A549 (cell line): Measurements from ENCODE around the gene PSMA3. TPM values are rescaled to one million over a fixed set of nuclear protein-coding genes. Genes with fewer than 3 reads are reported as not detected.

Source experiments
- ATAC-seq, 2 experiments: fragments of 200-7000 bp in 1 of 2; fragments of >200 bp in 1 of 2; cut with Nextera tagmentation in 1 of 2; cut with Tn5 transposase in 1 of 2; 3 replicates each; pipeline versions ENCODE4 v1.8.0 to v1.9.1; 2018 to 2020; ENCODE audit warnings: mild to moderate bottlenecking in 1 of 2, moderate library complexity in 1 of 2
- CTCF ChIA-PET: fragments of 300-600 bp; sonication (Branson Sonifier 250); formaldehyde crosslinking; extraction: SDS; loops from one replicate; lab custom pipeline; 2021; ENCODE audit warnings: antibody characterized with exemption, inconsistent platforms; lab: Yijun Ruan, JAX
- POLR2A ChIA-PET: fragments of 350-600 bp; formaldehyde crosslinking; extraction: SDS; loops from one replicate; lab custom pipeline; 2021; ENCODE audit warnings: antibody characterized with exemption, inconsistent platforms; lab: Yijun Ruan, JAX
- DNase-seq, 2 experiments: peaks; one replicate each; pipeline versions ENCODE4 v3.0.0 to v3.0.0-alpha.2; 2011 to 2016; ENCODE audit warnings: low read depth in 1 of 2, low spot score in 1 of 2
- FAIRE-seq: peaks from 2 replicates; lab custom pipeline; 2011; peaks lifted over from hg19 to GRCh38; lab: Jason Lieb, UNC
- H3K27ac ChIP-seq, 2 experiments: fragments of >200 bp; sonication (Bioruptor Twin); formaldehyde crosslinking; 3 replicates each; pipeline ENCODE4 v1.5.1; 2016 to 2017
- H3K4me1 ChIP-seq: fragments of >200 bp; sonication (Bioruptor Twin); formaldehyde crosslinking; 3 replicates; pipeline ENCODE4 v1.6.1; 2016
- H3K4me2 ChIP-seq: fragments of >200 bp; sonication (Bioruptor Twin); formaldehyde crosslinking; 3 replicates; pipeline ENCODE4 v1.6.1; 2016
- H3K4me3 ChIP-seq: fragments of >200 bp; sonication (Bioruptor Twin); formaldehyde crosslinking; 3 replicates; pipeline ENCODE4 v1.5.1; 2016
- H3K9me3 ChIP-seq: fragments of >200 bp; sonication (Bioruptor Twin); formaldehyde crosslinking; 3 replicates; pipeline ENCODE4 v1.6.1; 2016
- CHD2 ChIP-seq: fragments of 150-350 bp; IDR thresholded peaks from 2 replicates; pipeline ENCODE4 v1.6.1; 2014; ENCODE audit warnings: low read length; ENCODE audit not compliant: partially characterized antibody
- EP300 ChIP-seq, 2 experiments: fragments of >200 bp; sonication (Bioruptor Twin); formaldehyde crosslinking; IDR thresholded peaks; 2 replicates in 1 of 2; 3 replicates in 1 of 2; pipeline ENCODE4 v1.6.1; 2016 to 2017
- FOSB ChIP-seq: fragments of 250-450 bp; sonication (Bioruptor Pico); IDR thresholded peaks from 2 replicates; pipeline ENCODE4 v1.5.0; 2020; ENCODE audit warnings: mild to moderate bottlenecking, moderate library complexity
- FOSL2 ChIP-seq, 2 experiments: fragments of 450-650 bp in 1 of 2; fragments of >200 bp in 1 of 2; sonication (Bioruptor Twin) in 1 of 2; formaldehyde crosslinking; IDR thresholded peaks; 2 replicates each; pipeline versions ENCODE4 v1.5.0 to v1.6.1; 2016 to 2020; ENCODE audit warnings: mild to moderate bottlenecking in 1 of 2, moderate library complexity in 1 of 2
- FOXS1 ChIP-seq: fragments of 250-450 bp; sonication (Bioruptor Pico); IDR thresholded peaks from 2 replicates; pipeline ENCODE4 v1.5.0; 2020; ENCODE audit warnings: mild to moderate bottlenecking, moderate library complexity
- HDAC2 ChIP-seq: fragments of 200-600 bp; sonication (generic); IDR thresholded peaks from 2 replicates; pipeline ENCODE4 v1.6.1; 2016
- HEYL ChIP-seq: fragments of 250-450 bp; sonication (Bioruptor Pico); IDR thresholded peaks from 2 replicates; pipeline ENCODE4 v1.8.0; 2021; ENCODE audit warnings: mild to moderate bottlenecking, moderate library complexity
- HOXB5 ChIP-seq: fragments of 250-450 bp; sonication (Bioruptor Pico); IDR thresholded peaks from 2 replicates; pipeline ENCODE4 v1.5.0; 2020; ENCODE audit warnings: mild to moderate bottlenecking, moderate library complexity
- JUN ChIP-seq, 2 experiments: fragments of >200 bp; sonication (Bioruptor Twin); formaldehyde crosslinking; IDR thresholded peaks; 2 replicates in 1 of 2; 3 replicates in 1 of 2; pipeline ENCODE4 v1.6.1; 2016 to 2017
- MAFK ChIP-seq: fragments of 450-650 bp; IDR thresholded peaks from 2 replicates; pipeline ENCODE4 v1.6.1; 2014; ENCODE audit not compliant: partially characterized antibody
- MAZ ChIP-seq: fragments of 150-350 bp; IDR thresholded peaks from 2 replicates; pipeline ENCODE4 v1.6.1; 2014; ENCODE audit warnings: antibody characterized with exemption, low read depth, low read length, borderline replicate concordance
- MYC ChIP-seq: IDR thresholded peaks from 2 replicates; pipeline ENCODE4 v1.6.1; 2012; ENCODE audit warnings: mild to moderate bottlenecking, inconsistent platforms, low read length, improper control_type of control experiment, borderline replicate concordance
- NFE2L2 ChIP-seq: fragments of 150-350 bp; conservative IDR thresholded peaks from 2 replicates; pipeline ENCODE4 v1.6.1; 2014; ENCODE audit warnings: low read length
- NR3C1 ChIP-seq: fragments of >200 bp; sonication (Bioruptor Twin); formaldehyde crosslinking; IDR thresholded peaks from 3 replicates; pipeline ENCODE4 v1.6.1; 2017
- PHF8 ChIP-seq: fragments of 200-600 bp; sonication (generic); IDR thresholded peaks from 2 replicates; pipeline ENCODE4 v1.6.1; 2016; ENCODE audit warnings: low read depth, mild to moderate bottlenecking, antibody characterized with exemption, moderate library complexity, borderline replicate concordance
- POLR2A ChIP-seq: IDR thresholded peaks from 2 replicates; pipeline ENCODE4 v1.6.1; 2012; ENCODE audit warnings: mild to moderate bottlenecking, low read length
- RAD21 ChIP-seq, 2 experiments: fragments of >200 bp in 1 of 2; sonication (Bioruptor Twin) in 1 of 2; formaldehyde crosslinking in 1 of 2; IDR thresholded peaks in 1 of 2; conservative IDR thresholded peaks in 1 of 2; 2 replicates in 1 of 2; 3 replicates in 1 of 2; pipeline ENCODE4 v1.6.1; 2012 to 2018; ENCODE audit warnings: inconsistent platforms in 1 of 2
- RARB ChIP-seq: fragments of 250-450 bp; sonication (Bioruptor Pico); IDR thresholded peaks from 2 replicates; pipeline ENCODE4 v1.8.0; 2021; ENCODE audit warnings: mild to moderate bottlenecking, moderate library complexity
- RCOR1 ChIP-seq: fragments of 150-350 bp; IDR thresholded peaks from 2 replicates; pipeline ENCODE4 v1.6.1; 2014; ENCODE audit warnings: antibody characterized with exemption, low read length, low read depth
- SREBF2 ChIP-seq: fragments of 450-650 bp; IDR thresholded peaks from 2 replicates; pipeline ENCODE4 v1.6.1; 2014; ENCODE audit warnings: mild to moderate bottlenecking, moderate library complexity
- TP53 ChIP-seq: fragments of 250-450 bp; sonication (Bioruptor Pico); IDR thresholded peaks from 2 replicates; pipeline ENCODE4 v1.5.0; 2021; ENCODE audit warnings: mild to moderate bottlenecking, moderate library complexity
- WGBS: methylation state at CpG from one replicate; pipeline ENCODE4 v1.1.6; 2017; ENCODE audit errors: missing lambda C conversion rate; 5-methylcytosine and 5-hydroxymethylcytosine counted together
- polyA minus RNA-seq: library from RNA; depleted of rRNA, polyadenylated mRNA; stranded (reverse); fragments of >200 nt; gene quantifications from 2 replicates; pipeline ENCODE4 v1.2.3, GENCODE V29; 2011; rRNA and poly(A)+ RNA removed
- polyA plus RNA-seq, 4 experiments: library from polyadenylated mRNA; depleted of rRNA in 3 of 4; stranded (reverse); fragments of >200 nt; fragmentation: RNase III in 1 of 4; extraction: RNeasy Plus Mini Kit Qiagen cat#74134 plus additional on column Dnase treatment in 1 of 4; gene quantifications; 2 replicates in 3 of 4; 3 replicates in 1 of 4; pipeline ENCODE4 v1.2.3, GENCODE V29; 2011 to 2017
- TF ChIP-seq, protein P1 (sequence below): fragments of 200-600 bp; sonication (generic); IDR thresholded peaks from 2 replicates; pipeline ENCODE4 v1.6.1; 2016; ENCODE audit warnings: antibody characterized with exemption, mild to moderate bottlenecking, moderate library complexity
- TF ChIP-seq, protein P2 (sequence below): IDR thresholded peaks from 2 replicates; pipeline ENCODE4 v1.6.1; 2012
- TF ChIP-seq, protein P3 (sequence below): fragments of >200 bp; sonication (Bioruptor Twin); formaldehyde crosslinking; IDR thresholded peaks from 3 replicates; pipeline ENCODE4 v1.6.1; 2016
- TF ChIP-seq, protein P4 (sequence below): fragments of 150-350 bp; IDR thresholded peaks from 2 replicates; pipeline ENCODE4 v1.6.1; 2014; ENCODE audit warnings: low read depth, mild to moderate bottlenecking, low read length
- TF ChIP-seq, protein P5 (sequence below): fragments of >200 bp; sonication (Bioruptor Twin); formaldehyde crosslinking; IDR thresholded peaks from 2 replicates; pipeline ENCODE4 v1.6.1; 2016
- TF ChIP-seq, protein P6 (sequence below): IDR thresholded peaks from 2 replicates; pipeline ENCODE4 v1.6.1; 2012
- TF ChIP-seq, protein P7 (sequence below): fragments of 450-650 bp; IDR thresholded peaks from 2 replicates; pipeline ENCODE4 v1.6.1; 2014; ENCODE audit warnings: antibody characterized with exemption

The PSMA3 gene
- polyA plus RNA-seq (2011; rRNA removed), result 410 and 411 TPM in 2 replicates
- 276 and 300 TPM in 2 replicates for polyA plus RNA-seq (2012; cell fraction: cytosol; rRNA removed)
- 108 and 132 TPM in 2 replicates for polyA plus RNA-seq (2012; cell fraction: nucleus; rRNA removed)
- 260 to 286 TPM (median 261 TPM) in 3 replicates for polyA plus RNA-seq (2017; fragmentation: RNase III; extraction: RNeasy Plus Mini Kit Qiagen cat#74134 plus additional on column Dnase treatment)
- polyA minus RNA-seq, result 115 and 129 TPM in 2 replicates

DNA sequence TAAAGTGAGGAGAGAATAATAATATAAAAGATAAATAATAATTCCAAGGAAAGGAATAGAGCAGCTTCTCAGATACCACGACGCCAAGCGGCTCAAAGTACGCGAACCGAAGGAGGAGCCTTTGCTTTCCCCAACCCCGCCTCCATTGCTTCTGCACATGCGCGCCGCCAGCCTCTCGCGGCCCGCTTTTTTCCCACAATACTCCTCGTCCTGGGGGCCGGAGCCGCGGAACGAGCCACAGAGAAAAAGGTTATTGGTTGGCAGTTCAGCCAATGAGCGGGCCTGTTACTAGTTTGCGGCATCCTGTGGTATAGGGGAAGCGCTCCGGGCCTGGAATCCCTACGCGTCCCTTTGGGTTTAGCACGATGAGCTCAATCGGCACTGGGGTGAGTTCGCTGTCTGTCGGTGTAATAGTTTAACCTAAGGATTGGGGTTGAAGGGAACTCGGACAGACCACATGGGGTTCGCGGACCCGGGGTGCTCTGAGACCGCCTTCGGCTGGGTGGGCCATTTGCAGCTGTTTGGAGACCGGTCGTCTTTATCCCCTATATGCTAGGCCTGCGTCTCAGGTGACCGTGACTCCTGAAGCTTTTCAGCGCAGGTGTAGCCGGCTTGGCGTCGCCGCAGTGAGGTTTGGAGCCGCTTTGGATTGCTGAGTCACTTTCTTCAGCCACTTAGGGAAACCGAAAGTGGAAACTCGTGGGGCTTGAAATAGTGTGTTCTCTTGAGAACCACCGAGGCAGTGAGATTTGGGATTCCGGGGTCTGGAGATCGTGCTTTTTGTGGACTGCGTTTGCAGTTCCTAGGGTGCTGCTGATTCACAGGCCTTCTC is at the start of gene PSMA3:
Gene PSMA3, plus strand, starts transcription at position 288 of the 832 bp plus-strand sequence. Its CDS starts 78 bp downstream, at position 366.
- peak; percentile 95 to 97 for ATAC-seq
- under 1% methylated on average over 31 of the region's 50 CpGs for WGBS

DNA sequence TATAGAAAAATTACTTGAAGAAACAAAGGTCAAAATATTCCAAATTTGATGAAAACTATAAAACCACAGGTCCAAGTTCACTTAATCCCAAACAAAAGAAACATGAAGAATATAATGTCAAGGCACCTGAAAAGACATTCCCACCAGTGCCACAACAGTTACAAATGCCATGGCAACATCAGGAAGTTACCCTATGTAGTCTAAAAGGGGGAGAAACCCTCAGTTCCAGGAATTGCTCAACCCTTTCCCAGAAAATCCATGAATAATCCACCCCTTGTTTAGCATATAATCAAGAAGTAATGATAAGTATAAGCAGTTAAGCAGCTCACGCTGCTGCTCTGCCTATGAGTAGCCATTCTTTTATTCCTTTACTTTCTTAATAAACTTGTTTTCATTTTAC is 48.4 kb upstream of the PSMA3 start:
- ChIA-PET POLR2A (no interaction called here), CTCF (interaction anchor here (1.4 to 2.9 kb wide), 2 partner anchors 28 to 88 kb away, joined by 3 to 6 read pairs; no protein-coding TSS in a partner anchor)
- Histone ChIP-seq H3K4me1 (peaks cover 2% of the 10 kb centered on the region; the same call in 2 of the 3 replicates), H3K9me3 (no peaks in the 10 kb centered on the region), H3K4me2 (no peak overlapping the region), H3K27ac (no peak overlapping the region), H3K4me3 (no peak overlapping the region)
- FAIRE-seq (no peak), DNase-seq (no peak), ATAC-seq (no peak)
- whole genome bisulfite sequencing, result 92% methylated on average over 1 of the region's 1 CpG
- TF ChIP-seq JUN (IDR thresholded peaks at IDR 0.05), result no peak
- no peak for TF ChIP-seq RCOR1
- no peak for TF ChIP-seq FOXS1 (CRISPR knock-in tag)
- no peak for TF ChIP-seq MYC
- no peak for TF ChIP-seq HEYL (CRISPR knock-in tag)
- no peak for TF ChIP-seq MAZ
- no peak for TF ChIP-seq HDAC2
- TF ChIP-seq, protein P1, sequence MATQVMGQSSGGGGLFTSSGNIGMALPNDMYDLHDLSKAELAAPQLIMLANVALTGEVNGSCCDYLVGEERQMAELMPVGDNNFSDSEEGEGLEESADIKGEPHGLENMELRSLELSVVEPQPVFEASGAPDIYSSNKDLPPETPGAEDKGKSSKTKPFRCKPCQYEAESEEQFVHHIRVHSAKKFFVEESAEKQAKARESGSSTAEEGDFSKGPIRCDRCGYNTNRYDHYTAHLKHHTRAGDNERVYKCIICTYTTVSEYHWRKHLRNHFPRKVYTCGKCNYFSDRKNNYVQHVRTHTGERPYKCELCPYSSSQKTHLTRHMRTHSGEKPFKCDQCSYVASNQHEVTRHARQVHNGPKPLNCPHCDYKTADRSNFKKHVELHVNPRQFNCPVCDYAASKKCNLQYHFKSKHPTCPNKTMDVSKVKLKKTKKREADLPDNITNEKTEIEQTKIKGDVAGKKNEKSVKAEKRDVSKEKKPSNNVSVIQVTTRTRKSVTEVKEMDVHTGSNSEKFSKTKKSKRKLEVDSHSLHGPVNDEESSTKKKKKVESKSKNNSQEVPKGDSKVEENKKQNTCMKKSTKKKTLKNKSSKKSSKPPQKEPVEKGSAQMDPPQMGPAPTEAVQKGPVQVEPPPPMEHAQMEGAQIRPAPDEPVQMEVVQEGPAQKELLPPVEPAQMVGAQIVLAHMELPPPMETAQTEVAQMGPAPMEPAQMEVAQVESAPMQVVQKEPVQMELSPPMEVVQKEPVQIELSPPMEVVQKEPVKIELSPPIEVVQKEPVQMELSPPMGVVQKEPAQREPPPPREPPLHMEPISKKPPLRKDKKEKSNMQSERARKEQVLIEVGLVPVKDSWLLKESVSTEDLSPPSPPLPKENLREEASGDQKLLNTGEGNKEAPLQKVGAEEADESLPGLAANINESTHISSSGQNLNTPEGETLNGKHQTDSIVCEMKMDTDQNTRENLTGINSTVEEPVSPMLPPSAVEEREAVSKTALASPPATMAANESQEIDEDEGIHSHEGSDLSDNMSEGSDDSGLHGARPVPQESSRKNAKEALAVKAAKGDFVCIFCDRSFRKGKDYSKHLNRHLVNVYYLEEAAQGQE, result no peak

More for the DNA sequence above, at the start of gene PSMA3:
- peak within 1 kb of the TSS; percentile 84 to 98 for H3K27ac ChIP-seq
- TF ChIP-seq JUN (IDR thresholded peaks at IDR 0.05) (peak; percentile 55 to 77; a peak in 4 of 5 replicates), HOXB5 (CRISPR knock-in tag) (no peak), PHF8 (peak; percentile 65; the same call in 1 of the 2 replicates), SREBF2 (no peak), MAFK (peak; percentile 88), TP53 (CRISPR knock-in tag) (peak; percentile 20; the same call in 1 of the 2 replicates), NR3C1 (no peak), RAD21 (conservative IDR thresholded peaks at IDR 0.05 in 1 of 2, IDR thresholded peaks at IDR 0.05 in 1 of 2) (no peak), EP300 (IDR thresholded peaks at IDR 0.05) (no peak), POLR2A (peak; percentile 75), NFE2L2 (peak; percentile 2), HDAC2 (no peak), FOSL2 (IDR thresholded peaks at IDR 0.05) (no peak), FOSL2 (CRISPR knock-in tag; IDR thresholded peaks at IDR 0.05) (peak; percentile 13; the same call in 1 of the 2 replicates), FOSB (CRISPR knock-in tag) (no peak), CHD2 (no peak), RARB (CRISPR knock-in tag) (no peak)
- TF ChIP-seq, protein P2, sequence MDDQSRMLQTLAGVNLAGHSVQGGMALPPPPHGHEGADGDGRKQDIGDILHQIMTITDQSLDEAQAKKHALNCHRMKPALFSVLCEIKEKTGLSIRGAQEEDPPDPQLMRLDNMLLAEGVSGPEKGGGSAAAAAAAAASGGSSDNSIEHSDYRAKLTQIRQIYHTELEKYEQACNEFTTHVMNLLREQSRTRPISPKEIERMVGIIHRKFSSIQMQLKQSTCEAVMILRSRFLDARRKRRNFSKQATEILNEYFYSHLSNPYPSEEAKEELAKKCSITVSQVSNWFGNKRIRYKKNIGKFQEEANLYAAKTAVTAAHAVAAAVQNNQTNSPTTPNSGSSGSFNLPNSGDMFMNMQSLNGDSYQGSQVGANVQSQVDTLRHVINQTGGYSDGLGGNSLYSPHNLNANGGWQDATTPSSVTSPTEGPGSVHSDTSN, result 0 out of 2 replicates have a peak, but pooled peaks have one; percentile 15
- TF ChIP-seq, protein P3, sequence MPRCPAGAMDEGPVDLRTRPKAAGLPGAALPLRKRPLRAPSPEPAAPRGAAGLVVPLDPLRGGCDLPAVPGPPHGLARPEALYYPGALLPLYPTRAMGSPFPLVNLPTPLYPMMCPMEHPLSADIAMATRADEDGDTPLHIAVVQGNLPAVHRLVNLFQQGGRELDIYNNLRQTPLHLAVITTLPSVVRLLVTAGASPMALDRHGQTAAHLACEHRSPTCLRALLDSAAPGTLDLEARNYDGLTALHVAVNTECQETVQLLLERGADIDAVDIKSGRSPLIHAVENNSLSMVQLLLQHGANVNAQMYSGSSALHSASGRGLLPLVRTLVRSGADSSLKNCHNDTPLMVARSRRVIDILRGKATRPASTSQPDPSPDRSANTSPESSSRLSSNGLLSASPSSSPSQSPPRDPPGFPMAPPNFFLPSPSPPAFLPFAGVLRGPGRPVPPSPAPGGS, result peak; percentile 70; the same call in 1 of the 3 replicates
- TF ChIP-seq, protein P4, sequence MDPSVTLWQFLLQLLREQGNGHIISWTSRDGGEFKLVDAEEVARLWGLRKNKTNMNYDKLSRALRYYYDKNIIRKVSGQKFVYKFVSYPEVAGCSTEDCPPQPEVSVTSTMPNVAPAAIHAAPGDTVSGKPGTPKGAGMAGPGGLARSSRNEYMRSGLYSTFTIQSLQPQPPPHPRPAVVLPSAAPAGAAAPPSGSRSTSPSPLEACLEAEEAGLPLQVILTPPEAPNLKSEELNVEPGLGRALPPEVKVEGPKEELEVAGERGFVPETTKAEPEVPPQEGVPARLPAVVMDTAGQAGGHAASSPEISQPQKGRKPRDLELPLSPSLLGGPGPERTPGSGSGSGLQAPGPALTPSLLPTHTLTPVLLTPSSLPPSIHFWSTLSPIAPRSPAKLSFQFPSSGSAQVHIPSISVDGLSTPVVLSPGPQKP, result no peak
- TF ChIP-seq, protein P5, sequence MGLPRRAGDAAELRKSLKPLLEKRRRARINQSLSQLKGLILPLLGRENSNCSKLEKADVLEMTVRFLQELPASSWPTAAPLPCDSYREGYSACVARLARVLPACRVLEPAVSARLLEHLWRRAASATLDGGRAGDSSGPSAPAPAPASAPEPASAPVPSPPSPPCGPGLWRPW, result no peak
- TF ChIP-seq, protein P6, sequence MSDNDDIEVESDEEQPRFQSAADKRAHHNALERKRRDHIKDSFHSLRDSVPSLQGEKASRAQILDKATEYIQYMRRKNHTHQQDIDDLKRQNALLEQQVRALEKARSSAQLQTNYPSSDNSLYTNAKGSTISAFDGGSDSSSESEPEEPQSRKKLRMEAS, result peak; percentile 59
- TF ChIP-seq, protein P7, sequence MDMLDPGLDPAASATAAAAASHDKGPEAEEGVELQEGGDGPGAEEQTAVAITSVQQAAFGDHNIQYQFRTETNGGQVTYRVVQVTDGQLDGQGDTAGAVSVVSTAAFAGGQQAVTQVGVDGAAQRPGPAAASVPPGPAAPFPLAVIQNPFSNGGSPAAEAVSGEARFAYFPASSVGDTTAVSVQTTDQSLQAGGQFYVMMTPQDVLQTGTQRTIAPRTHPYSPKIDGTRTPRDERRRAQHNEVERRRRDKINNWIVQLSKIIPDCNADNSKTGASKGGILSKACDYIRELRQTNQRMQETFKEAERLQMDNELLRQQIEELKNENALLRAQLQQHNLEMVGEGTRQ, result no peak
- FAIRE-seq (peak; percentile 61), DNase-seq (peak; percentile 96)
- peak within 1 kb of the TSS; percentile 60 for H3K4me3 ChIP-seq
- POLR2A ChIA-PET, result interaction anchor here (1.3 to 3.0 kb wide), 5 partner anchors 9 to 53 kb away, joined by 3 to 27 read pairs (median 12); partner anchors contain the start of genes ACTR10 and ARID4A
- no peaks in the 10 kb centered on the region for H3K9me3 ChIP-seq
- H3K4me1 ChIP-seq, result peaks cover 27% of the 10 kb centered on the region
- peak within 1 kb of the TSS; percentile 91 for H3K4me2 ChIP-seq
- CTCF ChIA-PET, result interaction anchor here (0.6 to 1.3 kb wide), 6 partner anchors 8 to 138 kb away, joined by 3 to 4 read pairs (median 3); no protein-coding TSS in a partner anchor
